ENCODE results near the gene PHYHIPL.

PHYHIPL gene

DNA sequence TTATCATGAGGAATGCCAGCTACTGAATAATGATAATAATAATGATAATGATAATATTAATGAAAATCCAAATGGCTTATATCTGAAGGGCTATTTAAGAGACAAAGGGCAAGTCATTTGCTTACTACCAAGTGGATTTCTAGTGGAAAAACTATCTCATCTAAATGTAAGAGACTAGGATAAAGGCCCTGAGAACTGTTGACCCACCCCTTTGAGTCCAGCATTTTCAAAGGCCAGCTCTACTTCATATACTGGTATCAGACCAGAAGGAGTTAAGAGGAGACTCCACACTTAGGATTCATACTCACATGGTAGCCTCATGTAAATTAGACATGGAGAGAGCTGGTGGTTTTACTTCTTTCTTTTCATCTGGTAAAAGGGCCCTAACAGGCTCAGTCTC, 76.0 kb downstream of the PHYHIPL start:
- intact Hi-C loops (cut with DNase I; ENCODE audit: low total_unique reads), result no loop called here
- Histone ChIP-seq H3K27me3 (no peaks in the 10 kb centered on the region), H3K36me3 (peaks cover 12 to 24% (median 17%) of the 10 kb centered on the region in 3 donors), H3K4me1 (no peaks in the 10 kb centered on the region), H3K4me3 (no peak overlapping the region), H3K27ac (no peak overlapping the region), H3K9me3 (no peaks in the 10 kb centered on the region)
- no peak for DNase-seq
- TF ChIP-seq, protein P1, sequence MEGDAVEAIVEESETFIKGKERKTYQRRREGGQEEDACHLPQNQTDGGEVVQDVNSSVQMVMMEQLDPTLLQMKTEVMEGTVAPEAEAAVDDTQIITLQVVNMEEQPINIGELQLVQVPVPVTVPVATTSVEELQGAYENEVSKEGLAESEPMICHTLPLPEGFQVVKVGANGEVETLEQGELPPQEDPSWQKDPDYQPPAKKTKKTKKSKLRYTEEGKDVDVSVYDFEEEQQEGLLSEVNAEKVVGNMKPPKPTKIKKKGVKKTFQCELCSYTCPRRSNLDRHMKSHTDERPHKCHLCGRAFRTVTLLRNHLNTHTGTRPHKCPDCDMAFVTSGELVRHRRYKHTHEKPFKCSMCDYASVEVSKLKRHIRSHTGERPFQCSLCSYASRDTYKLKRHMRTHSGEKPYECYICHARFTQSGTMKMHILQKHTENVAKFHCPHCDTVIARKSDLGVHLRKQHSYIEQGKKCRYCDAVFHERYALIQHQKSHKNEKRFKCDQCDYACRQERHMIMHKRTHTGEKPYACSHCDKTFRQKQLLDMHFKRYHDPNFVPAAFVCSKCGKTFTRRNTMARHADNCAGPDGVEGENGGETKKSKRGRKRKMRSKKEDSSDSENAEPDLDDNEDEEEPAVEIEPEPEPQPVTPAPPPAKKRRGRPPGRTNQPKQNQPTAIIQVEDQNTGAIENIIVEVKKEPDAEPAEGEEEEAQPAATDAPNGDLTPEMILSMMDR (IDR thresholded peaks at IDR 0.05), result no peak

GRCh38 chr10:59255463-59255862, 79.0 kb downstream of the PHYHIPL start:
- TF ChIP-seq, protein P1 (IDR thresholded peaks at IDR 0.05), result no peak
- intact Hi-C loops (cut with DNase I; ENCODE audit: low total_unique reads), result no loop called here
- H3K36me3 ChIP-seq, result peaks cover 12 to 23% (median 17%) of the 10 kb centered on the region in 3 donors
- H3K4me3 ChIP-seq, result no peak overlapping the region
- no peaks in the 10 kb centered on the region for H3K4me1 ChIP-seq
- H3K9me3 ChIP-seq, result no peaks in the 10 kb centered on the region
- no peak overlapping the region for H3K27ac ChIP-seq
- H3K27me3 ChIP-seq, result no peaks in the 10 kb centered on the region
- no peak for DNase-seq

- intact Hi-C loops (cut with DNase I; ENCODE audit: low total_unique reads), result no loop called here
- Histone ChIP-seq H3K9me3 (no peaks in the 10 kb centered on the region), H3K27me3 (no peaks in the 10 kb centered on the region), H3K4me3 (no peak overlapping the region), H3K4me1 (no peaks in the 10 kb centered on the region), H3K36me3 (peaks cover 12 to 18% (median 17%) of the 10 kb centered on the region in 3 donors), H3K27ac (no peak overlapping the region)
- DNase-seq, result no peak
- TF ChIP-seq, protein P1 (IDR thresholded peaks at IDR 0.05), result no peak
These were observed 80.8 kb downstream of the PHYHIPL start for GRCh38 chr10:59257224-59257623.

DNA sequence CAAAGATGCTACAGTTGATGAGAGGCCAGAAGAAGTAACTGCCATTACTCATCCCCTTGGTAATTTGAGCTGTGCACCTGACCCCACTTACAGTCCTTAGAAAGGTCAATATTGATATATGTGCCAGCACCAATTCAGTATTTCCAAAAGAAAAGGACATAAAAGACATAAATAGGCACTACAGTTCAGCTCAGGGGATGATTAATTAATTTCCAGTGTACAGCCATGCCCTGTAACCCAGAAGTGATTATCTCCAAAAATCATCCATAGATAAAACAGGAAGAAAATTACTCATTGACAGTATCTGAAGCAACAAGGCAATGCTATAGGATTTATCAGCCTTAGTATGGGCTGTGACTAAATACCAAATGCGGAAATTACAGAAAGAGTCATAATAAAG, 82.4 kb downstream of the PHYHIPL start:
- Histone ChIP-seq H3K36me3 (peaks cover 8 to 11% (median 9%) of the 10 kb centered on the region in 3 donors), H3K27me3 (no peaks in the 10 kb centered on the region), H3K4me3 (no peak overlapping the region), H3K4me1 (no peaks in the 10 kb centered on the region), H3K27ac (no peak overlapping the region), H3K9me3 (no peaks in the 10 kb centered on the region)
- TF ChIP-seq, protein P1 (IDR thresholded peaks at IDR 0.05), result no peak
- no peak for DNase-seq
- intact Hi-C loops (cut with DNase I; ENCODE audit: low total_unique reads), result no loop called here

GRCh38 chr10:59265141-59265540, 88.7 kb downstream of the PHYHIPL start:
- Histone ChIP-seq H3K27me3 (no peaks in the 10 kb centered on the region), H3K27ac (no peak overlapping the region), H3K36me3 (peaks cover 18 to 39% (median 32%) of the 10 kb centered on the region in 3 donors), H3K9me3 (no peaks in the 10 kb centered on the region), H3K4me1 (no peaks in the 10 kb centered on the region), H3K4me3 (no peak overlapping the region)
- TF ChIP-seq, protein P1 (IDR thresholded peaks at IDR 0.05), result no peak
- intact Hi-C loops (cut with DNase I; ENCODE audit: low total_unique reads), result no loop called here
- no peak for DNase-seq

DNA sequence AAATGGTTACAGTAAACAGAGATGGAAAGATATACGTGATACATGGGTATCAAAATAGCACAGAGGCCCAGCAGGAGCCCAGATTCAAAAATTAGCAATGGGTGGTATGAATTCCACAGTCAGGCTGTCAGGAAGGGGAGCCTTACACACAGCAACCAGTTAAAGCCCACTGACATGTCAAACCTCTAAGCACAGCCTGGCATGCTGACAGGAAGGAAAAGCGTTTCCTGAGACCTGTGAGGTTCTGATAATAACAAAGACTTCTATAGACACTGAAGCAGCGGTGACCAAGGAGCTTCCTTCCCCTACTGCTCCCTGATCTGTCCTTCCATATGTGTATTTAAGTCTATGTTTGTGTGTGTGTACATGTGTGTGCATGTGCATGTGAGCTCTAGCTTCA, 89.9 kb downstream of the PHYHIPL start:
- H3K9me3 ChIP-seq, result no peaks in the 10 kb centered on the region
- no peak overlapping the region for H3K27ac ChIP-seq
- H3K4me1 ChIP-seq, result peaks cover 0 to 6% (median 0%) of the 10 kb centered on the region in 4 donors
- TF ChIP-seq, protein P1 (IDR thresholded peaks at IDR 0.05), result no peak
- no peak overlapping the region for H3K4me3 ChIP-seq
- DNase-seq, result no peak
- intact Hi-C loops (cut with DNase I; ENCODE audit: low total_unique reads), result no loop called here
- H3K36me3 ChIP-seq, result peaks cover 18 to 39% (median 32%) of the 10 kb centered on the region in 3 donors
- no peaks in the 10 kb centered on the region for H3K27me3 ChIP-seq
